GM18505 (cell line): ENCODE measurements around the gene TUBGCP6.

Experiments used
- ATAC-seq: cut with Tn5 transposase; IDR thresholded peaks from one replicate; pipeline ENCODE4 v1.9.1; 2021; ENCODE audit not compliant: unreplicated experiment
- POLR2A ChIP-seq: IDR thresholded peaks from 4 replicates; pipeline ENCODE4 v1.6.1; 2011; ENCODE audit warnings: borderline replicate concordance; ENCODE audit not compliant: insufficient read depth, insufficient read length; ENCODE audit errors: extremely low read depth

TUBGCP6 gene

DNA sequence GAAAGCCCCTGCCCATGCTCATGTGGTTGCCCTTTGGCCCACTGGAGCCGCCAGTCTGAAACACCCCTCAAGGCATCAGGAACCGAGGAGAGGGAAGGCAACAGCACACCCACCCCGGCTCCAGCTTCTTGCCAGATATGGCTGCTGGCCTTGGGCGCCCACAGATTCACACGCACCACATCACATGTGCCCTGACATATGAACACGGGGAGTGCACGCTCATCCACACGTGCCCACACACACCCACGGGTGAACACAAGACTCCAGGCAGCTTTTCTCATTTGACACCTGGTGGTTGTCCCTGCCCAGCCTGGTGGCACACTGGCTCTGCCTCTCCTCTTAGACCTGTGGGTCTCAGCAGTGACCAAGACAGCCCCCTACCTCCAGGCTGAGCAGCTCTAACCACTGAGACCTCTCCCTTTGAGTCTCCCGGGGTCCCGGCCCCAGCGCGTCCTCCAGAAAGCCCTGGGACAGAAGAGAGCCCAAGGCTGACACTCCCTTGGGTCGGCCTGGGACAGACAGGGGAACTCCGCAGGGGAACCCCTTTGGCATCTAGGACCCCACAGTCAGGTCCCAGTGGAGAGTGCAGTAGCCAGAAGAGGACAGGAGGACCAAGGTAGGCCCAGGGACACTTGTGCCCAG, 19.4 kb upstream of the TUBGCP6 start:
- ATAC-seq = no peak
- TF ChIP-seq POLR2A = no peak

DNA sequence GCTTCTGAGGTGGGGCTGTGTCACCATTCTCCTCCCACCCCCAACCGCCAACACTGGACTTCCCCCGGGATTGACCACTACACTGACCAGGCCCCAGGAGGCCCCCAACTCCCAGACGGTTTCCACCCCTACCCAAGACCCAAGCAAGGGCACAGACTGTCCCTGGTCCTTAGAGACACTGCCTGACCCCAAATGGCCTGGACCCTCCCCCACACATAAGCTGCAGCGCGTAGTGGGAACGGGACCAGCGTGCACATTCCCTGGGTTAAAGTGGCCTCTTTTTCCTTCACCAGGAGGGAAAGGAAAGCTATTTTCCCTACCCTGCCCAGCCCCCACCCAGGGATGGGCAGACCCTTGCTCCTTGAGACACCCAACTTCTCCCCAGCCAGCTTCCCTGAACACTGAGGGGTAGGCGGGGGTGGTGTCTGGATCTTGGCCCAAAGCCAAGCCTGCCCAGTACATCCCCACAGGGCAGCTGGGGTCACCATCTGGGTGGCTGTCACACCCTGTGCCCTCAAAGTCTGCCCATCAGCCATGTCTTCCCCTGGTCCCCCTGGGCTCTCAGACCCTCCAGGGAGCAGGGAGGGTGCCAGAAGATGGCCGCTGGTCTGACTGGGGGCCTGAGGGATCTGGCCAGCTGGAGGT, 18.3 kb upstream of the TUBGCP6 start:
- TF ChIP-seq POLR2A = no peak
- ATAC-seq = no peak

DNA sequence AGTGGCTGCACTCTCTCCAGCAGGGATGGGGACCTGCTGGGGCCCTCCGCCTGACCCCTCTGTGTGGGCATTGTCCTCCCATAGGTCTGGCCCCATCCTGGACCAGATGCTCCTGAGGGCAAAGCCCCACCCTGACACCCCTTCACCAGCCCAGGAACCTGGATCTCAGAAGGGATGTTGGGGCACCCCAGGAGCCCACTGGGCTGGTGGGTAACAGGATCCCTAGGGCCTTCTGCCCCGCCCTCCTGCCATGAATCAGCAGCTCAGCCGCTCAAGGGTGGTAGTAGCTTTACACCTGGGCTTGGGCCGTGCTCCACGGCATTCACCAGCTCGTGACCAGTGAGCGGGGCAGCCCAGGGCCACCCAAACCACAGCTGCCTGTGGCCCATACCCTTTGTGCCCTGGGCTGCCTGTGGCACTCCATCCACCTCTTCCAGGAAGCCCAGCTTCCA, 17.7 kb upstream of the TUBGCP6 start:
- ATAC-seq = no peak
- TF ChIP-seq POLR2A = no peak

DNA sequence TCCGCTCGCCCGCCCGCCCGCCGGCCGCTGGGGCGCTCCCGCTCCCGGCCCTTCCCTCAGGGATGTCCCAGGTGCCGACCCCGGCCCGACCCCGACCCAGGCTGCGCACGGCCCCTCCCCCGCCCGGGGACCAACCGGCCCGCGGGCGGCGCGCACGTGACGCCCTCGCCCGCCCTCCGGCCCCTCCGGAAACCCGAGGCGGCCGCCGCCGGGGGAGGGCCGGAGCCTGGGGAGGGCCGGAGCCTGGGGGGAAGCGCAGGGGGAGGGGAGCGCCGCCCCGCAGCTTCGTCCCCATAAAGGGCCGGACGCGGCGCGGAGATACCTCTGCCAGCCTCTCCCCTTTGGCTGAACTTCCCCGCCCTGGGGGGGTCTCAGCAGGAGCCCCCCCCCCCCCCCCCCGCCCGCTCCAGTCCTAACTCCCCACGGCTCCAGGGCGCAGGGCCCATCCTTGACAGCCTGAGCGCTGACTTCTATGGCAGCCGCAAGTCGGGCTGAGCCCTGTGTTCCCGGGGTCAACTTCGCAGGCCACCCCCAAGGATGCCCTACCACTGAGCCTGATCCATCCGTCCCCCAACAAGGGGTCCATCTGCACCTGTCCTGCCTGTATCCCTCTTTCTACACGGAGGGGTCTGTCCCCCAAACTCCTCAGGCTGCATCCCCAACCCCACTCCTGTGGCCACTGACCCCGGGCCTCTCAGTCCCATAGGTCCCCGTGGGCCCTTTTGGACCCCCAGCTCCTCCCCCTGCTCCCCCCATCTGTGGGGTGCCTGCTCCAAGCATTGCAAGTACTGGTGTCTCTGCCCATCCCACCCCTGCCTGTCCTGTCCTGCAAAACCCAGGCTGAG, 17.0 kb upstream of the TUBGCP6 start, which contains the start of gene MAPK12:
Gene MAPK12, minus strand, starts transcription at position 69 of the 845 bp plus-strand sequence. CDS start 174 bp downstream, outside the sequence.
- no peak for TF ChIP-seq POLR2A

DNA sequence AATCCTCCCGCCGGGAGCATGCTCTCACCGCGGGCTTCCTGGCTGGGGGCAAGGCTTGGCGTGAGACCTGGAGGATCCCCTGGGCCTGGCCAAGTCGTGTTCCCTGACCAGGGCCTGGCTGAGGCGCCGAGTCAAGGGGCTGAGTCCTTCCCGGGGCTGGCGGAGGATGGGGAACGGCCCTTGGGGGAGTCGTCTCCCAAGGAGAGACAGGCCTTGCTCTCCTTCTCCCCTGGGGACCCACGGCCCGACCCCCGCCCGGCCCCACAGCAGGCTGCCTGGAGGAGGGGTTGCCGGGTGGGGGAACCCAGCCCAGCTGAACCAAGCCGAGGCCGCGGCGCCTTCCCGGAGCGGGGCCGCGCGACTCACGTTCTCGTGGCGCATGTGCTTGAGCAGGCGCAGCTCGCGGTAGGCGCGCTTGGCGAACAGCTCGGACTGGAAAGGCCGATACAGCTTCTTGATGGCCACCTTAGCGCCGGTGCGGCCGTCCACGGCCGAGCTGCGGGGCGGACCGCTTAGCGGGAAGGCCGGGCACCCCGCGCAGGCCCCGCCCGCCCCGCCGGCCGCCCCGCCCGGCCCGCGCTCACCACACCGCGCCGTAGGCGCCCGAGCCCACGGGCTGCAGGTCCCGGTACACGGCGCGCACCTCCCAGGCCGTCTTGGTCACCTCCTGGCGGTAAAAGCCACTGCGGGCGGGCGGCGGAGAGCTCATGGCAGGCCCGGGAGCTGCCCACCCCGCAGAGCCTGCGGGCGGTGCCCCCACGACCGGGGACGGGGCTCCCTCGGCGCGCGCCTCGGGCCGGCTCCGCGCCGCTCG, 16.2 kb upstream of the TUBGCP6 start:
- ATAC-seq = no peak

More for the DNA sequence above, 17.0 kb upstream of the TUBGCP6 start, which contains the start of gene MAPK12:
- ATAC-seq = no peak

DNA sequence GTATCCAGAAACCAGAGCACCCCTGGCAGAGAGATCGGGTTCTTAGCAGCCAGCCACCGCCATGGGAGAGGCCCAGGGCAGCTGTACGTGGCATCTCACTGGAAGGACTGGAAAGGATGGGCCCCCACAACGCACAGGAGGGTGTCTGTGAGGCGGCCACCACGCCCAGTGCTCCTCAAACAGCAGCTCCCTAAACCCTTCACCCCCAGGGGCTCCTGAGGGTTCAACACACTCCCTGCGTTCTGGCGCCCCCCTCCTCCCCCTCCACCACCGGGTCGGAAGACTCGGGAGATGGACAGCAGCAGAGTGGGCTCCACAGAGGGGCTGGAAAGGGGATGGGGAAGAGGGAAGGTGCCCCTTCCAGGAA, 15.6 kb upstream of the TUBGCP6 start:
- ATAC-seq = no peak
- TF ChIP-seq POLR2A = no peak

More for the DNA sequence above, 16.2 kb upstream of the TUBGCP6 start:
- TF ChIP-seq POLR2A = no peak

DNA sequence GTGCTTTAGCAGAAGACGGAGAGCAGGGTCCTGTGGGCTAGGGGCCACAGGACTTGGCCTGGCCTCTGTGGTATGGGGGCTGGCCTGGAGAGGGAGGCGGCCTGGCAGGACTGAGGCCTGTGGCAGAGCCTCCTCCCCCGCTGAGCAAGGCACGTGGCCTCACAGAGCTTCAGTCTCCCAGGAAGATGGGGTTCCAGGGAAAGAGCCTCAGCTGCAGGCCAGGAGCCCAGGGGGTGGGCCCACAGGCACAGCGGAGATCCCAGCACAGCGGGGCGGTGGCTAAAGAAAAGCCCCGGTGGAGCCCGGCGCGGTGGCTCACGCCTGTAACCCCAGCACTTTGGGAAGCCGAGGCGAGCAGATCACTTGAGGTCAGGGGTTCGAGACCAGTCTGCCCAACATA, 14.5 kb upstream of the TUBGCP6 start:
- ATAC-seq = no peak
- TF ChIP-seq POLR2A = no peak

DNA sequence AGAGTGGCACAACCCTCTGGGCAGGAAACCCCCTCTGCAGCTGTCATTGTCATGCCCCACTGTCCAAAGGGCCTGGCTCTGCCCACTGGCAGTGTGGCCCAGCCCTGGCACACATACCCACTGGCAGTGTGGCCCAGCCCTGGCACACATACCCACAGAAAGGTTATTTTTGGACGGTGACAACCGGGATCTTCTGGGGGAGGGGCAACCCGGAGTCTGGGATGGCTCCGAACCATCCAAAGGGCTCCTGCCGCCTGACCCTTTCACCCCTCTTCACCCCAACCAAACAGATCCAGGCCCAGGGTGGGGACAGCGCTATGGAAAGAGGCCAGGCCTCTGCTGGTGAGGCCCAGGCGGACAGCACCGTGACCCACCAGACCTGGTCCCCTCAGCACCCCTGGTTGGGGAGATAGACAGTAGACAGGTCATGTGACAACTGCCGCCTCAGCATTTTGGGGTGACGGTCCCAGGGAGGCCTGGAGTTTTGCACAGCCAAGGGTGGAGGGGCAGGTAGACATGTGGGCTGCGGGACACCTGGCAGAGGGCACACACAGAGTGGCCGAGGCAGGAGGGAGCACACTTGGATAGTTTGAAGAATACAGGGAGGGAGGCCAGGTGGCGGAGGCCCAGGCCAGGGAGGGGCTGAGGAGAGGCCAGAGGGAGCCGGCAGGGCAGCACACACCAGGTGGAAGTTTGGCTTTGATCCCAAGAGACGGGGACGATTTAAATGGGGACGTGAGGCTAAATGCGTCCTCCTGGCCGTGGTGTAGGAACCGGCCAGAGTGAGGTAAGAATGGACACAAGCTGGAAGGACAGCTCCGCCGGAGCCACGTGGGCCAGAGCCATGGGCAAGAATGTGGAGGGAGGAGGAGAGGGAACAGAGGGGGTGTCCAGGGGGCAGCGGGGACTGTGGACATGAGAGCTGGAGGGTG, 13.8 kb upstream of the TUBGCP6 start:
- ATAC-seq = no peak
- TF ChIP-seq POLR2A = no peak

DNA sequence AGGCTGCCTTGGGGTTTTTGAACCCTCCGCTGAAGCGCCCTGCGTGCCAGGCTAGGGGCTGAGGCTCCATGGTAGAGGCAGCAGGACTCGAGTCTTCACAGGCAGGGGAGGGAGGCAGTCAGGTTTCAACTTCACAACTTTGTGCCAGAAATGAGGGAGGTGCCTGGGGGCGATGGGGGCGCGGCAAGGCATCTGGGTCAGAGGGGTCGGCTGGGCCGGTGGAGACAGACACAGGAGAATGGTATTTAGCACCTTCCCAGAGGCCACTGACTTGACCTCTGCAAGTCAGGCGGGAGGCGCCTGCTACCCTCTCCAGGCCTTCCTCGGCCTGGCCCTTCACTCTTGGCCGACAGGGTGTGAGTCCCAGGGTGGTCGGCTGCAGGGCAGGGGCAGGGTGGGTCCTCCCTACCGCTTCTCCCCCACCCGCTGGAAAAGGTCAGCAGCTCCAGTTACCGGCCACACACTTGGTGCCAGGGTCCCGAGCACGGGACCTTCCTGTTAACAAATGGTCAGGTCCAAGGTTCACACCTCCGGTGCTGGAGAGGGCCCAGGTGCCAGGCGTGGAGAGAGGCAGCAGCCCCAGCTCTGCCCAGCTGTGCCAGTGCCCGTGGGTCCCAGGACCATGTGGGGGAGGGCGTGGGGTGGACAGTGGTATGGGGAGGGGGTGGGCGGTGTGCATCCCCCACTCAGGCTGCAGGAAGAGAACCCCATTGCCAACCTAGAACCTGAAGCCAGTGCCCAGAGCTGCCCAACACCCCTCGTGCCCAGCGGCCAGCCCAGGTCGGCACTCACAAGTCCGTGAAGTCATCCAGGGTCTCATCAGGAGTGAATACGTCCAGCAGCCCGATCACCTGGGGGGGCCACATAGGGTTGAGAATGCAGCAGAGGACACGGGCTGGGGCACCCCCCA, 12.9 kb upstream of the TUBGCP6 start:
- TF ChIP-seq POLR2A = no peak
- no peak for ATAC-seq

DNA sequence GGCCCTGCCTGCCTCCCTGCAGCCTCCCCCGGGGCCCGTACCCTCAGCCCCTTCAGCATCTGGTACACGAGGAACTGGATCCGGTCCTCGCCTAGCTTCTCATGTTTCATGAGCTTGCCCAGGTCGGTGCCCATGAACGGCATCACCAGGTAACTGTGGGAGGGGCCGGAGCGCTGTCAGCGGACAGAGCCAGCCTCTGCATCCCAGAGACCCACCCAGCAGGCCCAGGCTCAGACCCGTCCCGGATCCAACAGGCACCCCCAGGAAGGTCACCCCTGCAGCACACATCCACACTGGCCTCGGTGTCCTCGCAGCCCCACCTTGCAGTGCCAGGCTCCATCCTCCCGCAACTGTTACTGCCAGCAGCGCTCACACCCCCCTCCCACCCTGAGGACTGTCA, 12.2 kb upstream of the TUBGCP6 start:
- no peak for ATAC-seq
- no peak for TF ChIP-seq POLR2A

DNA sequence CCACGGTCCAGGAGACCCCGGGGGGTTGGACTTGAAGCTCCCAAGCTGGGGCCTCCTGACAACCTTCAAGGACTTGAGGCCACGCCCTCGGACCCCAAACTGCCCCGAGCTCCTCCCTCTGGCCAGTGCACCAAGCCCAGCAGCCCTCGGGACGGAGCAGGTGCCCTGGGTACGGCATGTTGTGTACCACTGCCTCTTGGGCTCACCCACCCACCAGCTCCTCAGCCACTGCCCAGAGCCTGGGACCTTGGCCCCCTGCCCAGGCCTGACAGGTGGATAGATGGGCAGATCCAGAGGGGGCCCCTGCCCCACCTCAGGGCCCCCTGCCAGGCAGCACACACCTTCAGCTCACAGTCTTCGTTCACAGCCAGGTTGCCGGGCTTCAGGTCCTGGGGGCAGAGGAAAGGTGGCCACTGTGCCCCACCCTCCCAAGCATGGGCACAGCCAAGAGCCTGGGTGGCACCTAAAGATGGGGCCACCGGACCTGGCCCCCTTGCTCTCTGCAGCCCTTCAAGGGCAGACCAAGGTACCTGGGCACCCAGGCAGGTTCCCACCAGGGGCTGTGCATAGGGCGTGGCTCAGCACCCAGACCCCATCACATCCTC, 11.5 kb upstream of the TUBGCP6 start:
- no peak for TF ChIP-seq POLR2A
- ATAC-seq = no peak
